Upper lobe of left lung (tissue), 6 donors: ENCODE results near the gene ZNF621. TPM values are rescaled to one million over a fixed set of nuclear protein-coding genes. Genes with fewer than 3 reads are reported as not detected.

ENCODE experiments used
- ATAC-seq, 2 donors: fragments of 200-7000 bp; cut with Tn5 transposase; one replicate each; pipeline ENCODE4 v1.9.1; 2022; ENCODE audit warnings: mild to moderate bottlenecking in 2 of 2, moderate library complexity in 2 of 2; ENCODE audit not compliant: low FRiP score in 2 of 2
- DNase-seq, 2 donors: peaks; one replicate each; pipeline ENCODE4 v3.0.0-alpha.2; 2019 to 2020
- H3K27ac ChIP-seq, 4 donors: fragments of 200-600 bp; sonication (generic); one replicate each; pipeline ENCODE4 v1.5.1; 2016 to 2019
- H3K27me3 ChIP-seq, 4 donors: fragments of 200-600 bp; sonication (generic); one replicate each; pipeline ENCODE4 v1.5.1; 2017 to 2019
- H3K36me3 ChIP-seq, 4 donors: fragments of 200-600 bp; sonication (generic); one replicate each; pipeline ENCODE4 v1.5.1; 2016 to 2019
- H3K4me1 ChIP-seq, 4 donors: fragments of 200-600 bp; sonication (generic); one replicate each; pipeline ENCODE4 v1.5.1; 2018 to 2019
- H3K4me3 ChIP-seq, 4 donors: fragments of 200-600 bp; sonication (generic); one replicate each; pipeline ENCODE4 v1.5.1; 2017 to 2019; ENCODE audit warnings: mild to moderate bottlenecking in 2 of 4, moderate library complexity in 1 of 4
- H3K9me3 ChIP-seq, 4 donors: fragments of 200-600 bp; sonication (generic); one replicate each; pipeline ENCODE4 v1.5.1; 2018 to 2019
- CTCF ChIP-seq, 6 experiments: fragments of 450-650 bp in 4 of 6; fragments of 200-600 bp in 2 of 6; sonication (generic) in 2 of 6; IDR thresholded peaks; one replicate each; pipeline ENCODE4 v1.5.1; 2016 to 2019; ENCODE audit warnings: antibody characterized with exemption in 6 of 6
- EP300 ChIP-seq, 4 donors: sonication (generic); formaldehyde crosslinking; IDR thresholded peaks; one replicate each; pipeline ENCODE4 v1.5.1; 2017; ENCODE audit warnings: antibody characterized with exemption in 4 of 4, control low read depth in 2 of 4
- POLR2A ChIP-seq, 4 donors: fragments of 450-650 bp; IDR thresholded peaks; one replicate each; pipeline ENCODE4 v1.5.1; 2016 to 2017; ENCODE audit warnings: antibody characterized with exemption in 4 of 4, mild to moderate bottlenecking in 2 of 4
- POLR2AphosphoS5 ChIP-seq, 2 donors: sonication (generic); formaldehyde crosslinking; IDR thresholded peaks; one replicate each; pipeline ENCODE4 v1.5.1; 2017; ENCODE audit warnings: antibody characterized with exemption in 2 of 2
- WGBS, 2 donors: methylation state at CpG; one replicate each; pipeline ENCODE4 v1.1.5; 2017 to 2018; 5-methylcytosine and 5-hydroxymethylcytosine counted together
- total RNA-seq, 6 donors: library from RNA; depleted of rRNA in 4 of 6; stranded (reverse); fragments of >200 nt in 4 of 6; gene quantifications; one replicate each; pipeline versions ENCODE4 v1.1.0 to v1.2.1, GENCODE V29; 2016 to 2021
- donor health status: DM: no; HTN: no; CAD: no; lungs with moderate emphysema.
- donor health status: DM: no; HTN: yes; CAD: no; lungs with severe emphysema.

The ZNF621 gene
- 10 to 100 TPM; 14.3 to 39.8 (median 17.6) TPM for total RNA-seq

- peaks cover 10 to 18% (median 13%) of the 10 kb centered on the region in 4 donors for H3K4me1 ChIP-seq
- H3K36me3 ChIP-seq = peaks cover 10 to 27% (median 11%) of the 10 kb centered on the region in 4 donors
- no peaks in the 10 kb centered on the region for H3K9me3 ChIP-seq
- TF ChIP-seq CTCF (IDR thresholded peaks at IDR 0.05) (peak in 1 of 6 experiments; percentile 11), POLR2A (IDR thresholded peaks at IDR 0.05) (peak; percentile 83 to 97 (median 91)), POLR2AphosphoS5 (IDR thresholded peaks at IDR 0.05) (peak; percentile 89 to 97), EP300 (IDR thresholded peaks at IDR 0.05) (no peak)
- WGBS, 2 donors = 0 to 1% methylated on average over 2 to 50 of the region's 59 CpGs
- peak; percentile 99 to 100 for ATAC-seq
- H3K27me3 ChIP-seq = no peaks in the 10 kb centered on the region
- peak within 1 kb of the TSS; percentile 91 to 94 (median 91) for H3K27ac ChIP-seq
- peak; percentile 94 to 98 for DNase-seq
- H3K4me3 ChIP-seq = peak within 1 kb of the TSS; percentile 40 to 86 (median 71)
Observed at GRCh38 chr3:40524568-40525285, at the start of gene ZNF621. Gene ZNF621, plus strand, starts transcription at chr3:40524960. Its CDS starts 881 bp downstream, at chr3:40525841.

GRCh38 chr3:40476478-40477470, 48.0 kb upstream of the ZNF621 start, which contains the start of gene ZNF619:
Gene ZNF619, plus strand, starts transcription at chr3:40477122. Its CDS starts 858 bp downstream, at chr3:40477980.
- DNase-seq = peak; percentile 88 to 89
- H3K27me3 ChIP-seq = no peaks in the 10 kb centered on the region
- ATAC-seq = peak; percentile 95 to 98
- TF ChIP-seq EP300 (IDR thresholded peaks at IDR 0.05) (no peak), POLR2A (IDR thresholded peaks at IDR 0.05) (peak in 2 of 4 donors; percentile 20 to 45), POLR2AphosphoS5 (IDR thresholded peaks at IDR 0.05) (peak in 1 of 2 donors; percentile 21), CTCF (IDR thresholded peaks at IDR 0.05) (no peak)
- 11 to 12% methylated on average over 41 to 45 of the region's 48 CpGs for WGBS, 2 donors
- H3K4me3 ChIP-seq = peak within 1 kb of the TSS; percentile 85 to 91 (median 88)
- H3K9me3 ChIP-seq = no peaks in the 10 kb centered on the region
- peak within 1 kb of the TSS; percentile 76 to 89 (median 88) for H3K27ac ChIP-seq
- H3K36me3 ChIP-seq = peaks cover 0 to 26% (median 1%) of the 10 kb centered on the region in 4 donors
- H3K4me1 ChIP-seq = peaks cover 7 to 11% (median 10%) of the 10 kb centered on the region in 4 donors

GRCh38 chr3:40477666-40478065, 47.1 kb upstream of the ZNF621 start:
- Histone ChIP-seq H3K27me3 (no peaks in the 10 kb centered on the region), H3K27ac (peak overlapping the region in 2 of 4 donors; percentile 86 to 89), H3K4me3 (peak overlapping the region; percentile 85 to 91 (median 88)), H3K9me3 (no peaks in the 10 kb centered on the region), H3K4me1 (peaks cover 7 to 11% (median 10%) of the 10 kb centered on the region in 4 donors), H3K36me3 (peaks cover 0 to 35% (median 8%) of the 10 kb centered on the region in 4 donors)
- DNase-seq (no peak), ATAC-seq (peak in 1 of 2 donors; percentile 2)
- TF ChIP-seq POLR2AphosphoS5 (IDR thresholded peaks at IDR 0.05) = no peak
- TF ChIP-seq POLR2A (IDR thresholded peaks at IDR 0.05) = no peak
- TF ChIP-seq CTCF (IDR thresholded peaks at IDR 0.05) = no peak
- WGBS, 2 donors = 51 to 60% methylated on average over 4 of the region's 4 CpGs

- H3K4me1 ChIP-seq = no peaks in the 10 kb centered on the region
- no peak for DNase-seq
- peaks cover 17 to 22% (median 17%) of the 10 kb centered on the region in 4 donors for H3K9me3 ChIP-seq
- 97 to 98% methylated on average over 3 of the region's 3 CpGs for WGBS, 2 donors
- H3K27ac ChIP-seq = no peak overlapping the region
- H3K36me3 ChIP-seq = peaks cover 17 to 62% (median 39%) of the 10 kb centered on the region in 4 donors
- no peak for ATAC-seq
- H3K4me3 ChIP-seq = no peak overlapping the region
- TF ChIP-seq POLR2A (IDR thresholded peaks at IDR 0.05) = no peak
- TF ChIP-seq CTCF (IDR thresholded peaks at IDR 0.05) = no peak
- TF ChIP-seq POLR2AphosphoS5 (IDR thresholded peaks at IDR 0.05) = no peak
- TF ChIP-seq EP300 (IDR thresholded peaks at IDR 0.05) = no peak
- no peaks in the 10 kb centered on the region for H3K27me3 ChIP-seq
Observed at GRCh38 chr3:40487172-40487571, 37.6 kb upstream of the ZNF621 start.
